H1 (cell line): ENCODE measurements around the gene PPID. TPM values are rescaled to one million over a fixed set of nuclear protein-coding genes. Genes with fewer than 3 reads are reported as not detected.

Source experiments
- BCL11A ChIP-seq, 2 experiments: IDR thresholded peaks; one replicate each; pipeline ENCODE4 v1.6.1; 2011; ENCODE audit warnings: low read depth in 2 of 2, low read length in 2 of 2, mild to moderate bottlenecking in 2 of 2
- JUN ChIP-seq: IDR thresholded peaks from 2 replicates; pipeline ENCODE4 v1.6.1; 2011; ENCODE audit warnings: low read depth, mild to moderate bottlenecking, improper control_type of control experiment, low read length
- POLR2A ChIP-seq, 2 experiments: IDR thresholded peaks; 1 replicate in 1 of 2; 2 replicates in 1 of 2; pipeline ENCODE4 v1.6.1; 2011; ENCODE audit warnings: low read depth in 2 of 2, low read length in 2 of 2, mild to moderate bottlenecking in 2 of 2; ENCODE audit errors: control extremely low read depth in 1 of 2
- RAD21 ChIP-seq, 2 experiments: IDR thresholded peaks in 1 of 2; conservative IDR thresholded peaks in 1 of 2; 2 replicates each; pipeline ENCODE4 v1.6.1; 2011; ENCODE audit warnings: low read depth in 2 of 2, low read length in 2 of 2, improper control_type of control experiment in 1 of 2, inconsistent platforms in 1 of 2, mild to moderate bottlenecking in 1 of 2, moderate library complexity in 1 of 2
- RXRA ChIP-seq: IDR thresholded peaks from 2 replicates; pipeline ENCODE4 v1.6.1; 2011; ENCODE audit warnings: low read depth, mild to moderate bottlenecking, low read length, moderate library complexity; ENCODE audit not compliant: insufficient read depth
- SIX5 ChIP-seq: IDR thresholded peaks from 2 replicates; pipeline ENCODE4 v1.6.1; 2011; ENCODE audit warnings: mild to moderate bottlenecking, low read depth, low read length
- TCF12 ChIP-seq: IDR thresholded peaks from 2 replicates; pipeline ENCODE4 v1.6.1; 2011; ENCODE audit warnings: low read depth, mild to moderate bottlenecking, low read length
- ZNF274 ChIP-seq: IDR thresholded peaks from 2 replicates; pipeline ENCODE4 v1.7.0; 2012; ENCODE audit warnings: low read length, borderline replicate concordance; ENCODE audit errors: extremely low read depth
- polyA plus RNA-seq, 7 experiments: library from polyadenylated mRNA; depleted of rRNA in 3 of 7; stranded (reverse) in 5 of 7; unstranded in 2 of 7; fragments of >200 nt in 5 of 7; fragments of 200-250 nt in 2 of 7; gene quantifications; 1 replicate in 5 of 7; 2 replicates in 1 of 7; 4 replicates in 1 of 7; pipeline versions ENCODE4 v1.2.1 to v1.2.3, GENCODE V29; 2011 to 2013; ENCODE audit warnings: missing spikeins in 2 of 7, mixed read lengths in 2 of 7
- total RNA-seq: library from RNA; stranded (reverse); fragmentation: NEBNext Ultra II Directional; extraction: Animal tissue kit (Norgen Biotek cat#: 25700); gene quantifications from 2 replicates; pipeline ENCODE4 v1.2.1, GENCODE V29; 2021
- TF ChIP-seq, protein P1 (sequence below), 3 experiments: IDR thresholded peaks; 1 replicate in 2 of 3; 2 replicates in 1 of 3; pipeline versions ENCODE4 v1.5.1 to v1.6.1; 2011; ENCODE audit warnings: low read length in 3 of 3, mild to moderate bottlenecking in 3 of 3, inconsistent platforms in 2 of 3, low read depth in 1 of 3, moderate library complexity in 1 of 3; ENCODE audit not compliant: insufficient read depth in 1 of 3; ENCODE audit errors: control extremely low read depth in 1 of 3
- TF ChIP-seq, protein P2 (sequence below): IDR thresholded peaks from 2 replicates; pipeline ENCODE4 v1.6.1; 2011; ENCODE audit warnings: low read length, improper control_type of control experiment
- TF ChIP-seq, protein P3 (sequence below): IDR thresholded peaks from 2 replicates; pipeline ENCODE4 v1.6.1; 2012; ENCODE audit warnings: inconsistent platforms

Gene PPID
- total and polyA plus RNA-seq, 2 of the 8 experiments (the other 6 are each of a cell fraction or from before 2014, with no cell fraction given), result 20.2 to 53.2 TPM

DNA sequence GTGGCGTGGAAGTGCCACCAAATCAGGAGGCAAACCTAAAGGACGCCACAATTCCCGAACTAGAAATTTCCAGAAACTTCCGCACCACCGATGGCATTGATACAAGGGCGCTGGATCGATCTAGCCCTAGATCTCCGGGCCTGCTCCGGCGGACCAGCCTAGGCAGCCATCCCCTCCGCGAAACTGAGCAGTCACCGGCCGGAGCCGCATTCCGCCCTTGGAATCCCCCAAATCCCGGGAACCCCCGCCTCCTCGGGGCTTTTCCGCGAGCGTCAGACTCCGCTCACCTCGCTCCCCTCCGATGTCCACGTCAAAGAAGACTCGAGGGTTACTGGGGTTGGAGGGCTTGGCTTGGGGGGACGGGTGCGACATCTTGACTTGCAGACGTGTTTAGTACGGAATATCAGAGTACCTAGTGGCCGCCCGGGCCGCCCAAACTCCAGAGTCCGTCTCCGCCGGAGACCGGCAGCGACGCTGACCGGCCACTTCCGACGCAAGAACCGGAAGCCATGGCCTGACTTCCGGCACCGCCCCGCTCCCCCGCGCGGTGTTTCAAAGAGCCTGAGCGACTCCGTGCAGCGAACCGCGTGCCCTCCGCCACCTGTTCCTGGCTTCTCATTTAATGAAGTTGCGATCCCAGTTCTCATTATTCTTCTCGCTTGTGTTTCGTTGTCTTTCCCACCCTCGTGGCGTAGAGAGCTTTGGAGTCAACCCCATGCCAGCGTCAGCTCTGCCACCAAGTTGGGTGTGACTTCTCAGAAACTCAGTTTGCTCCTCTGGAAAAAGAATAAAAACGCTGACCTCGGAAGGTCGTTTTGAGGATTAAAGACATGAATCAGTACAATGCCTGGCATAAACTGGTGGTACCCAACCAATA, at the start of gene PPID (continued):
- peak in 1 of 2 experiments; percentile 3; a peak in 1 of 4 replicates for TF ChIP-seq RAD21 (IDR thresholded peaks at IDR 0.05 in 1 of 2, conservative IDR thresholded peaks at IDR 0.05 in 1 of 2; ENCODE audit: low read depth in 2 of 2, low read length in 2 of 2)
- no peak for TF ChIP-seq ZNF274
- TF ChIP-seq JUN, result no peak
- TF ChIP-seq POLR2A (IDR thresholded peaks at IDR 0.05; ENCODE audit: control extremely low read depth in 1 of 2, low read depth in 2 of 2, low read length in 2 of 2), result peak in 1 of 2 experiments; percentile 89; a peak in 2 of 3 replicates
- TF ChIP-seq TCF12, result 0 out of 2 replicates have a peak, but pooled peaks have one; percentile 7
- TF ChIP-seq BCL11A (IDR thresholded peaks at IDR 0.05; ENCODE audit: low read depth in 2 of 2, low read length in 2 of 2), result no peak
- no peak for TF ChIP-seq SIX5
- TF ChIP-seq, protein P1, sequence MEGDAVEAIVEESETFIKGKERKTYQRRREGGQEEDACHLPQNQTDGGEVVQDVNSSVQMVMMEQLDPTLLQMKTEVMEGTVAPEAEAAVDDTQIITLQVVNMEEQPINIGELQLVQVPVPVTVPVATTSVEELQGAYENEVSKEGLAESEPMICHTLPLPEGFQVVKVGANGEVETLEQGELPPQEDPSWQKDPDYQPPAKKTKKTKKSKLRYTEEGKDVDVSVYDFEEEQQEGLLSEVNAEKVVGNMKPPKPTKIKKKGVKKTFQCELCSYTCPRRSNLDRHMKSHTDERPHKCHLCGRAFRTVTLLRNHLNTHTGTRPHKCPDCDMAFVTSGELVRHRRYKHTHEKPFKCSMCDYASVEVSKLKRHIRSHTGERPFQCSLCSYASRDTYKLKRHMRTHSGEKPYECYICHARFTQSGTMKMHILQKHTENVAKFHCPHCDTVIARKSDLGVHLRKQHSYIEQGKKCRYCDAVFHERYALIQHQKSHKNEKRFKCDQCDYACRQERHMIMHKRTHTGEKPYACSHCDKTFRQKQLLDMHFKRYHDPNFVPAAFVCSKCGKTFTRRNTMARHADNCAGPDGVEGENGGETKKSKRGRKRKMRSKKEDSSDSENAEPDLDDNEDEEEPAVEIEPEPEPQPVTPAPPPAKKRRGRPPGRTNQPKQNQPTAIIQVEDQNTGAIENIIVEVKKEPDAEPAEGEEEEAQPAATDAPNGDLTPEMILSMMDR (IDR thresholded peaks at IDR 0.05; ENCODE audit: control extremely low read depth in 1 of 3, insufficient read depth in 1 of 3, low read depth in 1 of 3, low read length in 3 of 3), result no peak
- no peak for TF ChIP-seq RXRA
- TF ChIP-seq, protein P2, sequence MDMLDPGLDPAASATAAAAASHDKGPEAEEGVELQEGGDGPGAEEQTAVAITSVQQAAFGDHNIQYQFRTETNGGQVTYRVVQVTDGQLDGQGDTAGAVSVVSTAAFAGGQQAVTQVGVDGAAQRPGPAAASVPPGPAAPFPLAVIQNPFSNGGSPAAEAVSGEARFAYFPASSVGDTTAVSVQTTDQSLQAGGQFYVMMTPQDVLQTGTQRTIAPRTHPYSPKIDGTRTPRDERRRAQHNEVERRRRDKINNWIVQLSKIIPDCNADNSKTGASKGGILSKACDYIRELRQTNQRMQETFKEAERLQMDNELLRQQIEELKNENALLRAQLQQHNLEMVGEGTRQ, result no peak
- TF ChIP-seq, protein P3, sequence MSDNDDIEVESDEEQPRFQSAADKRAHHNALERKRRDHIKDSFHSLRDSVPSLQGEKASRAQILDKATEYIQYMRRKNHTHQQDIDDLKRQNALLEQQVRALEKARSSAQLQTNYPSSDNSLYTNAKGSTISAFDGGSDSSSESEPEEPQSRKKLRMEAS, result peak; percentile 98
